ENCODE measurements around the gene SCFD2.

SCFD2 gene

GRCh38 chr4:52894443-52894842, 471.4 kb downstream of the SCFD2 start:
- no peak for DNase-seq (ENCODE audit: low read depth in 4 of 4, low spot score in 1 of 4)

DNA sequence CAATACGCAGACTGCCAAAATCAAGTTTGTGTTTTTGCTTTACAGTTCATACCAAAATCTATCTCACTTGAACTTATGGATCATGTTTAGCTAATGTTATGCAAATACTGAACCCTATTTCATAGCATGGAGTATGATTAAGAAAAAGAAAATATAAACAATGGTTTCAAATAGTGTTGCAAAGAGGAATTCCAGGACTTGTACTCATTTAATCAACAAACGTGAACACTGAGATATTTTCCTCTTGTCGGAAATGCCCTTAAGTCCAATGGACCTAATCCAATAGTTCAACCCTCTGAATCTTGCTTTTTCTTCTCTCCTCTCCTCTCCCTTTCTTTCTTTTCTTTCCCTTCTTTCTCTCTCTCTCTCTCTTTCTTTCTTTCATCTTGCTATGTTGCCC, 473.0 kb downstream of the SCFD2 start:
- DNase-seq (ENCODE audit: low read depth in 4 of 4, low spot score in 1 of 4): no peak

DNA sequence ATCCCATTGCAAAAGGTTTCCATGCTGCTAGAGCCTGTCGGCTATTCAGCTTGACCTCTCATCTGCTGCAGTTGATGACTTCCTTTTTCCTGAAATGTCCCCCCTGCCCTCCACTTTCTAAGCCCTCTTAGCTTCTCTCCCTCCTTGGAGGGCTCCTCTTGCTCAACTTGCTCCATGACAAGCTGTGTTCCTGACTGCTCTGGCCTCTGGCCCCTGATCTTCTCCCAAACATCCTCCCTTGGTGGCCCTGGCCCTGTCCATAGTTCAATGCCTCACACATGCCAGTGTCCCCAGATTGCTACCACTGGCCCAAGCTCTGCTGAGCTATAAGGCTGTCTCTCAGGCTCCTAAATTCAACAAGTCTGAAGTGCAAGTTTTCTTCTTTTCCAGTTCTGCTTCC, 474.1 kb downstream of the SCFD2 start:
- no peak for DNase-seq (ENCODE audit: low read depth in 4 of 4, low spot score in 1 of 4)

- DNase-seq (ENCODE audit: low read depth in 4 of 4, low spot score in 1 of 4): no peak
Measured at GRCh38 chr4:52890521-52890791, 475.4 kb downstream of the SCFD2 start.

GRCh38 chr4:52889778-52890520, 475.9 kb downstream of the SCFD2 start:
- no peak for DNase-seq (ENCODE audit: low read depth in 4 of 4, low spot score in 1 of 4)

- DNase-seq (ENCODE audit: low read depth in 4 of 4, low spot score in 1 of 4): no peak
Measured at GRCh38 chr4:52889354-52889753, 476.5 kb downstream of the SCFD2 start.

- DNase-seq (ENCODE audit: low read depth in 4 of 4, low spot score in 1 of 4): no peak
Measured at GRCh38 chr4:52884994-52885393, 480.9 kb downstream of the SCFD2 start.

GRCh38 chr4:52883707-52884669, 481.9 kb downstream of the SCFD2 start:
- no peak for DNase-seq (ENCODE audit: low read depth in 4 of 4, low spot score in 1 of 4)

GRCh38 chr4:52883183-52883621, 482.7 kb downstream of the SCFD2 start:
- DNase-seq (ENCODE audit: low read depth in 4 of 4, low spot score in 1 of 4): no peak

- DNase-seq (ENCODE audit: low read depth in 4 of 4, low spot score in 1 of 4): no peak
Measured at GRCh38 chr4:52880994-52881393, 484.9 kb downstream of the SCFD2 start.

DNA sequence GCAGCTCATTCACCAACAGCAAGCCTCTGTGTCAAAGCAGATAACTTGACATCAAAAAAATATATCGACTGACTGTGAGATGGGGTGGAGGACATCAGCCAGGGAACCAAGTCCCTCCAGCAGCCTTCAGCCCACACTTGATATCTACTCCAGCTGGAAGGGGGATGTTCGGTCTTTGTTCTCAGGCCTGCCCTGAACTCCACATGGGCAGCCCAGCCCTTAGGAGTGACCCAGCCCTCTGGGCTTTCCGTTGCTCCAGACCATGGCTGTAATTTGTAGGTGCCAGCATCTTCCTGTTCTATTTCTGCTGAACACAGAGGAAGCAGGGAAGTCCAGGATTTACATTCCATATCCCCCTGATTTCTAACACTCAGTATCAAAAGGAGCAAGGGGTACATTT, 486.4 kb downstream of the SCFD2 start:
- DNase-seq (ENCODE audit: low read depth in 4 of 4, low spot score in 1 of 4): no peak

DNA sequence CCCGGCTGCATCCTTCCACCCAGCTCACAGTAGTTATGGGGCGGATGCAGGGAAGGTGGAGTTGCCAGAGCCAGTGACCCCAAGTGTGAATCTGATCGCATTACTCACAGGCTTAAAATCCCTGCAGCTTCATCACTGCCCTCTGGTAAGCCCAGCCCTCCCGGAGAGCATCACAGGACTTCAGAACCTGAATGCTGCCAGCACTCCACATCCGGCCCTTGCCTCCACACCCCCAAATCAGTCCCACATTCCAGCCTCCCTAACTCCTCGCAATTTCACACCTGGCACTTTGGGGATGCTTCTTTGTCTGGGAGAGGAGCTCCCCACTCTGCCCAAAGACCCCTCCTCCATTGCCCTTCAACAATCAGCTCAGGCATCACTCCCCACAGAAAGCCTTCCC, 488.2 kb downstream of the SCFD2 start:
- no peak for DNase-seq (ENCODE audit: low read depth in 4 of 4, low spot score in 1 of 4)

- DNase-seq (ENCODE audit: low read depth in 4 of 4, low spot score in 1 of 4): no peak
Measured at GRCh38 chr4:52877036-52877435, 488.8 kb downstream of the SCFD2 start.

DNA sequence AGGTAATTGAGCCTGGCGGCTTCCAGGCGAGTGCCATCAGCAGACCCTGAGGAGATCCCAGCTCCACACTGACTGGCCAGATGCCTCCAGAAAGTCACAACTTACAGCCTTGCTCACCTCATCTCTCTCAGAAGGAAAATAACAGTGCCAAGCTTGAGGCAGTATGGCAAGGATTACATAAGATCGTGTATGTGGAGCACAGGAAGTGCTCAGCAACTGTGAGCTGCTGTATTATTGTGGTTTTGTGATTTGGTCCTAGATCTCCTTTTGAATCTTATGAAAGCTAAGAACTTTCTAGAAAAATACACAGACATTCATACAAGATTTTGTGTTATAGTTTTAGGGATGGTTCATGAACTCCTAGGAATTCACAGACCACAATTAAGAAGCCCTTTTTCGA, 489.8 kb downstream of the SCFD2 start:
- no peak for DNase-seq (ENCODE audit: low read depth in 4 of 4, low spot score in 1 of 4)

DNA sequence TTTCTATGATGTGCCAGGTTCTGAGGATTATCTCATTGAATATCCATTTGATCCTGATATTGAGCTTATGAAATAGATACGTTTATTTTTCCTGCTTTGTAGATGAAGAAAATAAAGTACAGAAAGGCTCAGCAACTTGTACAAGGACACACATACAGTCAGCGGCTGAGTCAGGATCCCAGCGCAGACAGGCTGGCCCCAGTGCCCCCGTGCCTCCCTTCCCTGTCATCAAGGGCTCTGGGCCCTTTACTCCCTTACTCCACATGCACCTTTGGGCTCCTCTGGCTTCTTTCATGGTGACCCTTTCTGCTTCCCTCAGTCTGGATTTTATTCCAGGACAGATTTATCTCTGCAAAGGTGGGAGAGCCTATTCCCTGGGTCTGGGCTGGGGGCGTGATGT, 490.9 kb downstream of the SCFD2 start:
- DNase-seq (ENCODE audit: low read depth in 4 of 4, low spot score in 1 of 4): no peak

DNA sequence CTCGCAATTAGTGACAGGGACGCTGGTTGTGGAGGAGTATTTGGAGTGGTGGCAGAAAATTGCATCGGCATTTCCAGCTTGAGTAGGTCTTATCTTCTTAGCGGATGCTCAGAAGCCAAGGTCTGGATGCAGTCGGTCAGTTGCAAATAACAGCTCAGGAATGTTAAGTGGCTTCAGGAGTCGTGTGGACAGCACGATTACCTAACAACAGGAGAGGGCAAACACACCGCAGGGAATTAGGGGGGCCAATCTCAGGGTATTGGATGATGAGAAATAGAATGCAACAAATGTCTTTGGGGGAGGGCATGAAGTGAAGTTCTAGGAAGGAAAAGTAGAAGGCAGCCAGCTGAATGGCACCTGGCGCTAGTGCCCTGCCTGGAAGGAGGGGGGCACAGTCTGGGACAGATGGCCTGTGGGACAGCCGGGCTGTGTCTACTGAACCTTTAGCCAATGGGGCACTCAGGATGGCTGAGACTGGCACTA, 492.0 kb downstream of the SCFD2 start:
- no peak for DNase-seq (ENCODE audit: low read depth in 4 of 4, low spot score in 1 of 4)

GRCh38 chr4:52873191-52873590, 492.7 kb downstream of the SCFD2 start:
- DNase-seq (ENCODE audit: low read depth in 4 of 4, low spot score in 1 of 4): no peak

GRCh38 chr4:52870225-52870624, 495.6 kb downstream of the SCFD2 start:
- DNase-seq (ENCODE audit: low read depth in 4 of 4, low spot score in 1 of 4): no peak

DNA sequence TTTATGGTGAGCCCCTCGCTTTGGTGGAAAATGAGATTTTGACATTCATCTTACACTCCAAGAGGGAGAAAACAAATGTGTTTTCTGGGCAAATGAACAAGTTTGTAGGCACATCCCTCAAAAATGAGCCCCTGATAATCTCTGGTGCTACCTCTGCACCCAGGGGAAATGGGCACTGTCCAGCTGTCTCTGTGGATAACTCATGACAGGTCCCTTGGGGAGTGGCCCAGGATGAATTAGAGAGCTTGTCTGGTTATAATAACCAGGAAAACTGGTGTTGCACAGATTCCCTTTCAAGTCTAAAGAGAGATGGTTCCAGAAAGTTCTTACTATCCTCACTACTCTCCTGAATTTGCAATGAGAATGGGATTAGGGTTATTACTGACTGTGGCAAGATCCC, 496.2 kb downstream of the SCFD2 start:
- DNase-seq (ENCODE audit: low read depth in 4 of 4, low spot score in 1 of 4): no peak

GRCh38 chr4:52869196-52869595, 496.7 kb downstream of the SCFD2 start:
- no peak for DNase-seq (ENCODE audit: low read depth in 4 of 4, low spot score in 1 of 4)

DNA sequence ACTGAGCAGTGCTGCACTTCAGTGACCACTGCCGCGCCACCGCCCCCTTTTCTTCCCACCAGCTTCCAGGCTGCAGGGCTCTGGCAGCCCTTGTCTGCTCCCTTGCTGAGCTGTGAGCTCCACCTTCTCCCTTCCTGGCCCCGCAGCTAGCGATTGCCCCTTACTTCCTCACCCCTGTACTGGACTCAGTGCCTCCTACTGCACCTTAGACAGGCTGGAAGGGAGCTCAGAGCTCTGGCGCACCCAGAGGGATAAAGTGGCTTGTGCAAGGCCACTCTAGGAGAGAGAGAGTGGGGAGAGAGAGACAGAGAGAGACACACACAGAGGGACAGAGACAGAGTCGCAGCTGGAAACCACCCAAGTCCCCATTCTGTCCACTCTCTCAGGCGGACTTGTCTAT, 497.7 kb downstream of the SCFD2 start:
- DNase-seq (ENCODE audit: low read depth in 4 of 4, low spot score in 1 of 4): no peak

DNA sequence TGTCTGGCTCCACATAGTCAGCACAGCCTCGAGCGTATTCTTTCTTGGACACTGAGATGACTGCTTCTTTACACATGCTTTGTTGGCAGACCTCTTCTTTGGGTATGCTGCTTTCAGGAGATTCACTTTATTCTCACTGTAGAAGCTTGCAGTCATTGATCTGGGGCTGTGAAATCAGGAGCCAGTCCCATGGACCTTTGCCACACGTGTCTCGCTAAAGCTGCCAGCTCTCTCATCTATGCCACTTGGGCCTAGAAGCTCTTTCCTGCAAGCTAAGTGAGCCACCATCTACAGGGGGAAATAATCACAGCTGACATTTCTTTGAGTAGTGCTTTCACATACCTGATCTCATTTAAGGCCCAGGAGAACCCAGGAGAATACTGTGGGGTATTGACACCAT, 498.7 kb downstream of the SCFD2 start:
- DNase-seq (ENCODE audit: low read depth in 4 of 4, low spot score in 1 of 4): no peak

Measured in stimulated activated CD4-positive, alpha-beta T cell treated with anti-CD3 and anti-CD28 coated beads, Interleukin-1b, Interleukin-23, amount 100 ng/mL, for 24 hours (primary cell).